IMR-90 (cell line): Measurements from ENCODE around the gene WDR49. TPM values are rescaled to one million over a fixed set of nuclear protein-coding genes. Genes with fewer than 3 reads are reported as not detected.

ENCODE experiments used
- ATAC-seq: fragments of 200-7000 bp; cut with Tn5 transposase; 2 replicates; pipeline ENCODE4 v1.9.1; 2020; ENCODE audit warnings: low read depth, mild to moderate bottlenecking, moderate library complexity
- BruUV-seq: library from RNA; stranded (reverse); fragments of 400-500 nt; replicated peaks from 2 replicates; lab custom pipeline; 2021; lab: Mats Ljungman, UMichigan
- CTCF ChIA-PET: fragments of 300-600 bp; formaldehyde crosslinking; extraction: SDS; loops from one replicate; lab custom pipeline; 2021; ENCODE audit warnings: antibody characterized with exemption; lab: Yijun Ruan, JAX
- POLR2A ChIA-PET: fragments of 300-600 bp; sonication (Branson Sonifier 250); formaldehyde crosslinking; loops from one replicate; lab custom pipeline; 2022; ENCODE audit warnings: antibody characterized with exemption; ENCODE audit not compliant: unreplicated experiment; lab: Charles Lee
- DNase-seq: peaks from one replicate; pipeline ENCODE4 v3.0.0; 2013
- H2AFZ ChIP-seq: replicated peaks from 2 replicates; pipeline ENCODE3; 2013; ENCODE audit warnings: low read length, mild to moderate bottlenecking; ENCODE audit not compliant: poor library complexity
- H2AK5ac ChIP-seq: 2 replicates; pipeline ENCODE4 v1.6.1; 2013; ENCODE audit warnings: low read depth, low read length, inconsistent platforms
- H2AK9ac ChIP-seq: replicated peaks from 2 replicates; pipeline ENCODE3; 2013; ENCODE audit warnings: mild to moderate bottlenecking, low read depth, low read length, moderate library complexity; ENCODE audit not compliant: poor library complexity
- H2BK120ac ChIP-seq: 2 replicates; pipeline ENCODE4 v1.6.1; 2013; ENCODE audit warnings: low read depth, low read length, inconsistent platforms
- H2BK15ac ChIP-seq: 3 replicates; pipeline ENCODE4 v1.6.1; 2013; ENCODE audit warnings: low read depth, low read length, inconsistent platforms
- H2BK20ac ChIP-seq: 2 replicates; pipeline ENCODE4 v1.6.1; 2013; ENCODE audit warnings: low read depth, mild to moderate bottlenecking, inconsistent platforms, low read length, moderate library complexity
- H2BK5ac ChIP-seq: 2 replicates; pipeline ENCODE4 v1.6.1; 2013; ENCODE audit warnings: mild to moderate bottlenecking, low read depth, low read length, inconsistent platforms; ENCODE audit not compliant: poor library complexity, severe bottlenecking
- H3K14ac ChIP-seq: replicated peaks from 2 replicates; pipeline ENCODE4 v1.6.1; 2013; ENCODE audit warnings: low read depth, low read length, inconsistent platforms
- H3K18ac ChIP-seq: 2 replicates; pipeline ENCODE4 v1.6.1; 2013; ENCODE audit warnings: low read depth, low read length, control low read depth
- H3K23ac ChIP-seq: 2 replicates; pipeline ENCODE4 v1.6.1; 2013; ENCODE audit warnings: low read depth, low read length, inconsistent platforms
- H3K27ac ChIP-seq: 2 replicates; pipeline ENCODE4 v1.5.1; 2013; ENCODE audit warnings: mild to moderate bottlenecking, control low read depth, low read length; ENCODE audit not compliant: insufficient read depth
- H3K27me3 ChIP-seq: 2 replicates; pipeline ENCODE4 v1.6.1; 2013; ENCODE audit warnings: low read length; ENCODE audit not compliant: control insufficient read depth, insufficient read depth
- H3K36me3 ChIP-seq: 2 replicates; pipeline ENCODE4 v1.6.1; 2013; ENCODE audit warnings: low read length, mixed read lengths; ENCODE audit not compliant: control insufficient read depth, insufficient read depth
- H3K4ac ChIP-seq: 2 replicates; pipeline ENCODE4 v1.6.1; 2013; ENCODE audit warnings: low read depth, low read length, inconsistent platforms
- H3K4me1 ChIP-seq: 2 replicates; pipeline ENCODE4 v1.6.1; 2013; ENCODE audit warnings: low read length, mixed read lengths; ENCODE audit not compliant: control insufficient read depth, insufficient read depth
- H3K4me2 ChIP-seq: 2 replicates; pipeline ENCODE4 v1.6.1; 2013; ENCODE audit warnings: low read depth, mild to moderate bottlenecking, control low read depth, low read length, moderate library complexity
- H3K4me3 ChIP-seq: 2 replicates; pipeline ENCODE4 v1.5.1; 2013; ENCODE audit warnings: low read depth, mild to moderate bottlenecking, control low read depth, low read length, moderate library complexity; ENCODE audit not compliant: insufficient read depth
- H3K56ac ChIP-seq: 2 replicates; pipeline ENCODE4 v1.6.1; 2013; ENCODE audit warnings: low read length, inconsistent platforms; ENCODE audit not compliant: insufficient read depth; ENCODE audit errors: extremely low read depth
- H3K79me1 ChIP-seq, 2 experiments: 2 replicates each; pipeline ENCODE4 v1.6.1; 2013; ENCODE audit warnings: low read length in 2 of 2, inconsistent platforms in 1 of 2, low read depth in 1 of 2
- H3K9ac ChIP-seq: 2 replicates; pipeline ENCODE4 v1.6.1; 2013; ENCODE audit warnings: low read depth, low read length, control low read depth
- H3K9me1 ChIP-seq: 2 replicates; pipeline ENCODE4 v1.6.1; 2013; ENCODE audit warnings: low read length, inconsistent platforms; ENCODE audit not compliant: insufficient read depth
- H3K9me3 ChIP-seq: 2 replicates; pipeline ENCODE4 v1.6.1; 2013; ENCODE audit warnings: low read length; ENCODE audit not compliant: control insufficient read depth, insufficient read depth
- H4K20me1 ChIP-seq: 2 replicates; pipeline ENCODE4 v1.6.1; 2013; ENCODE audit warnings: low read length, inconsistent platforms; ENCODE audit not compliant: insufficient read depth
- H4K5ac ChIP-seq: 2 replicates; pipeline ENCODE4 v1.6.1; 2013; ENCODE audit warnings: mild to moderate bottlenecking, low read depth, low read length, control low read depth
- H4K8ac ChIP-seq, 2 experiments: 2 replicates each; pipeline ENCODE4 v1.6.1; 2013; ENCODE audit warnings: low read depth in 2 of 2, low read length in 2 of 2, control low read depth in 1 of 2, inconsistent platforms in 1 of 2
- H4K91ac ChIP-seq: 2 replicates; pipeline ENCODE4 v1.6.1; 2013; ENCODE audit warnings: low read depth, low read length, inconsistent platforms; ENCODE audit not compliant: insufficient read depth
- BHLHE40 ChIP-seq: fragments of 150-350 bp; IDR thresholded peaks from 2 replicates; pipeline ENCODE4 v1.6.1; 2016; ENCODE audit warnings: mild to moderate bottlenecking, low read depth, low read length
- CEBPB ChIP-seq: IDR thresholded peaks from 2 replicates; pipeline ENCODE4 v1.6.1; 2012; ENCODE audit warnings: low read depth, low read length, improper control_type of control experiment
- CHD1 ChIP-seq: IDR thresholded peaks from 2 replicates; pipeline ENCODE4 v1.6.1; 2012; ENCODE audit warnings: low read depth, low read length, improper control_type of control experiment
- CTCF ChIP-seq: conservative IDR thresholded peaks from 2 replicates; pipeline ENCODE4 v1.5.1; 2012; ENCODE audit warnings: mild to moderate bottlenecking, low read depth, low read length, improper control_type of control experiment
- ELK1 ChIP-seq: fragments of 150-350 bp; IDR thresholded peaks from 2 replicates; pipeline ENCODE4 v1.6.1; 2016; ENCODE audit warnings: low read depth, mild to moderate bottlenecking, low read length, moderate library complexity, borderline replicate concordance
- FOS ChIP-seq: fragments of 150-350 bp; IDR thresholded peaks from 2 replicates; pipeline ENCODE4 v1.6.1; 2016; ENCODE audit warnings: low read depth, low read length
- MAFK ChIP-seq: IDR thresholded peaks from 2 replicates; pipeline ENCODE4 v1.6.1; 2012; ENCODE audit warnings: low read depth, low read length, improper control_type of control experiment
- MAZ ChIP-seq: IDR thresholded peaks from 2 replicates; pipeline ENCODE4 v1.6.1; 2012; ENCODE audit warnings: low read depth, mild to moderate bottlenecking, low read length, improper control_type of control experiment, moderate library complexity, borderline replicate concordance
- MXI1 ChIP-seq: IDR thresholded peaks from 2 replicates; pipeline ENCODE4 v1.6.1; 2012; ENCODE audit warnings: low read depth, mild to moderate bottlenecking, low read length, moderate library complexity, borderline replicate concordance
- NFE2L2 ChIP-seq: fragments of 150-350 bp; IDR thresholded peaks from 2 replicates; pipeline ENCODE4 v1.6.1; 2016; ENCODE audit warnings: low read depth, mild to moderate bottlenecking, low read length
- POLR2A ChIP-seq: IDR thresholded peaks from 2 replicates; pipeline ENCODE4 v1.6.1; 2012; ENCODE audit warnings: mild to moderate bottlenecking, low read depth, low read length
- RAD21 ChIP-seq: IDR thresholded peaks from 2 replicates; pipeline ENCODE4 v1.6.1; 2012; ENCODE audit warnings: low read length, improper control_type of control experiment
- RCOR1 ChIP-seq: IDR thresholded peaks from 2 replicates; pipeline ENCODE4 v1.6.1; 2012; ENCODE audit warnings: mild to moderate bottlenecking, low read length, improper control_type of control experiment; ENCODE audit not compliant: insufficient replicate concordance
- RFX5 ChIP-seq: IDR thresholded peaks from 2 replicates; pipeline ENCODE4 v1.8.0; 2012; ENCODE audit warnings: low read depth, mild to moderate bottlenecking, low read length, moderate library complexity
- SMC3 ChIP-seq: fragments of 150-350 bp; IDR thresholded peaks from 2 replicates; pipeline ENCODE4 v1.6.1; 2016; ENCODE audit warnings: low read depth, mild to moderate bottlenecking, antibody characterized with exemption, low read length, moderate library complexity
- USF2 ChIP-seq: fragments of 150-350 bp; IDR thresholded peaks from 2 replicates; pipeline ENCODE4 v1.6.1; 2017; ENCODE audit warnings: mild to moderate bottlenecking, antibody characterized with exemption, low read length, low read depth
- WGBS, 2 experiments: methylation state at CpG; one replicate each; pipeline versions ENCODE4 v1.1.5 to v1.1.7; 2013; ENCODE audit warnings: missing lambda C conversion rate in 2 of 2; ENCODE audit not compliant: insufficient read length in 1 of 2; ENCODE audit errors: extremely low coverage in 2 of 2; 5-methylcytosine and 5-hydroxymethylcytosine counted together
- dilution Hi-C: fragments of 300-500 bp; cut with HindIII; formaldehyde crosslinking; loops from one replicate; pipeline ENCODE4 v1.14.3; 2018; ENCODE audit warnings: low sequenced_read_pairs; ENCODE audit not compliant: unreplicated experiment
- in situ Hi-C: fragments of 300-500 bp; cut with MboI; formaldehyde crosslinking; loops from 3 replicates; pipeline ENCODE4 v1.14.3; 2019; ENCODE audit warnings: low sequenced_read_pairs, inconsistent platforms, mixed read lengths
- intact Hi-C: fragments of 100-400 bp; cut with micrococcal nuclease; formaldehyde crosslinking; loops from 2 replicates; pipeline ENCODE4 v1.10.0; 2022
- polyA plus RNA-seq, 3 experiments: library from polyadenylated mRNA; depleted of rRNA; stranded (reverse); fragments of >200 nt; gene quantifications; 2 replicates each; pipeline ENCODE4 v1.2.3, GENCODE V29; 2012; ENCODE audit warnings: low replicate concordance in 1 of 3
- total RNA-seq: library from RNA; depleted of rRNA; stranded (reverse); fragments of >200 nt; gene quantifications from 2 replicates; pipeline ENCODE4 v1.2.3, GENCODE V29; 2012

The WDR49 gene
- total and polyA plus RNA-seq, 2 of the 4 experiments (the other 2 are of a cell fraction), result not detected

GRCh38 chr3:167572991-167573390 lies 80.8 kb downstream of the WDR49 start:
- H3K18ac ChIP-seq, result no peak overlapping the region
- no peaks in the 10 kb centered on the region for H4K20me1 ChIP-seq
- DNase-seq, result no peak
- BruUV-seq, result no TSS peak
- no peaks in the 10 kb centered on the region for H3K9me1 ChIP-seq
- in situ Hi-C loops, result no loop called here
- no peak overlapping the region for H4K8ac ChIP-seq
- H3K4me1 ChIP-seq, result no peaks in the 10 kb centered on the region
- intact Hi-C loops, result no loop called here
- H3K36me3 ChIP-seq, result no peaks in the 10 kb centered on the region
- H3K9me3 ChIP-seq, result no peaks in the 10 kb centered on the region; the same call in 1 of the 2 replicates
- H2AFZ ChIP-seq, result no peak overlapping the region
- no peak overlapping the region for H2BK15ac ChIP-seq
- no peaks in the 10 kb centered on the region for H3K27me3 ChIP-seq
- H3K27ac ChIP-seq, result no peak overlapping the region
- ChIA-PET CTCF (no interaction called here), POLR2A (no interaction called here)
- H2BK20ac ChIP-seq, result no peak overlapping the region
- no peak for ATAC-seq
- no peak overlapping the region for H3K14ac ChIP-seq
- H4K91ac ChIP-seq, result no peak overlapping the region
- H3K9ac ChIP-seq, result no peak overlapping the region
- H2AK9ac ChIP-seq, result no peak overlapping the region
- no peak overlapping the region for H3K56ac ChIP-seq
- no peak overlapping the region for H3K4ac ChIP-seq
- H3K4me2 ChIP-seq, result no peak overlapping the region
- no peak overlapping the region for H3K23ac ChIP-seq
- H2AK5ac ChIP-seq, result no peak overlapping the region
- H3K4me3 ChIP-seq, result no peak overlapping the region
- H4K5ac ChIP-seq, result no peak overlapping the region
- no peak overlapping the region for H2BK120ac ChIP-seq
- H3K79me1 ChIP-seq, result no peaks in the 10 kb centered on the region
- dilution Hi-C loops, result no loop called here
- no CpG with 5 or more reads among the region's 2 CpGs for WGBS, 2 experiments
- no peak overlapping the region for H2BK5ac ChIP-seq
- TF ChIP-seq RCOR1 (no peak), MAZ (no peak), CEBPB (no peak), MXI1 (no peak), BHLHE40 (no peak), SMC3 (no peak), CTCF (no peak), USF2 (no peak), ELK1 (no peak), NFE2L2 (no peak), FOS (no peak), RFX5 (no peak), POLR2A (no peak), RAD21 (no peak), MAFK (no peak), CHD1 (no peak)
